AG04450 (cell line): ENCODE results near the gene C1QTNF5. TPM values are rescaled to one million over a fixed set of nuclear protein-coding genes. Genes with fewer than 3 reads are reported as not detected.

Experiments
- CTCF ChIA-PET: fragments of 300-600, 350-600 bp; formaldehyde crosslinking; extraction: SDS; loops from one replicate; lab custom pipeline; 2022; ENCODE audit warnings: antibody characterized with exemption, inconsistent platforms; lab: Charles Lee
- POLR2A ChIA-PET: fragments of 350-600 bp; formaldehyde crosslinking; extraction: SDS; loops from one replicate; lab custom pipeline; 2021; ENCODE audit warnings: antibody characterized with exemption, inconsistent platforms; lab: Yijun Ruan, JAX
- DNase-seq: peaks from one replicate; pipeline ENCODE4 v3.0.0-alpha.2; 2011; ENCODE audit warnings: low read depth, low spot score
- H3K27ac ChIP-seq: one replicate; pipeline ENCODE4 v1.5.1; 2012; ENCODE audit warnings: low read depth, low read length, control low read depth
- H3K27me3 ChIP-seq: one replicate; pipeline ENCODE4 v1.6.0; 2012; ENCODE audit warnings: low read length; ENCODE audit not compliant: control insufficient read depth, insufficient read depth
- H3K4me3 ChIP-seq: 2 replicates; pipeline ENCODE4 v1.5.1; 2011; ENCODE audit warnings: mild to moderate bottlenecking, low read depth, low read length, control low read depth
- H3K9me3 ChIP-seq: 2 replicates; pipeline ENCODE4 v1.5.1; 2012; ENCODE audit warnings: low read length; ENCODE audit not compliant: control insufficient read depth, insufficient read depth
- polyA plus RNA-seq: library from polyadenylated mRNA; depleted of rRNA; stranded (reverse); fragments of >200 nt; gene quantifications from 2 replicates; pipeline ENCODE4 v1.2.3, GENCODE V29; 2011
- TF ChIP-seq, protein P1 (sequence below): IDR thresholded peaks from 2 replicates; pipeline ENCODE4 v1.5.1; 2011; ENCODE audit warnings: low read depth, low read length, control low read depth, inconsistent platforms

C1QTNF5 gene
- polyA plus RNA-seq, 1 experiment = 8.3 TPM

DNA sequence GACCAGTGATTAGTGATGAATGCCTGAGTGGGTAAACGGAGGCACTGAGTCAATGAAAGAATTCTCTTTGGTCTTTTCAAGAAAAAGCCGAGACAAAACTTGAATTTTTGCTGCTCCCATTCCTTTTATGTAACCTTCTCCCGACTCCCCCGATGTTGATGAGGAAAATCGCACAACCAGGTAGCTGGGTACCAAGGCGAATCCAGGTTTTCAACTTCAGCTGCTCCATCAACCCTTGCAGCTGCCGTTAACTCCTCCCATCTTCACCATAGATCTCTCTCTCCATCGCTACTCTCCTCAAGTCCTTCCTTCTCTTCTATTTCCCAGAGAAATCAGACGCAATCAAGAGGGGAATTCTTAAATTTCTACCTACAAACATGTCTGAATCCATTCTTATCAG is 41.4 kb upstream of the C1QTNF5 start:
- POLR2A ChIA-PET = no interaction called here
- Histone ChIP-seq H3K27ac (no peak overlapping the region), H3K4me3 (peak overlapping the region; percentile 62), H3K9me3 (no peaks in the 10 kb centered on the region), H3K27me3 (peaks cover 17% of the 10 kb centered on the region)
- no peak for DNase-seq
- CTCF ChIA-PET = interaction anchor here (0.7 to 5.7 kb wide), 4 partner anchors 26 to 59 kb away, joined by 4 to 48 read pairs (median 7); partner anchors contain the start of gene C1QTNF5
- TF ChIP-seq, protein P1, sequence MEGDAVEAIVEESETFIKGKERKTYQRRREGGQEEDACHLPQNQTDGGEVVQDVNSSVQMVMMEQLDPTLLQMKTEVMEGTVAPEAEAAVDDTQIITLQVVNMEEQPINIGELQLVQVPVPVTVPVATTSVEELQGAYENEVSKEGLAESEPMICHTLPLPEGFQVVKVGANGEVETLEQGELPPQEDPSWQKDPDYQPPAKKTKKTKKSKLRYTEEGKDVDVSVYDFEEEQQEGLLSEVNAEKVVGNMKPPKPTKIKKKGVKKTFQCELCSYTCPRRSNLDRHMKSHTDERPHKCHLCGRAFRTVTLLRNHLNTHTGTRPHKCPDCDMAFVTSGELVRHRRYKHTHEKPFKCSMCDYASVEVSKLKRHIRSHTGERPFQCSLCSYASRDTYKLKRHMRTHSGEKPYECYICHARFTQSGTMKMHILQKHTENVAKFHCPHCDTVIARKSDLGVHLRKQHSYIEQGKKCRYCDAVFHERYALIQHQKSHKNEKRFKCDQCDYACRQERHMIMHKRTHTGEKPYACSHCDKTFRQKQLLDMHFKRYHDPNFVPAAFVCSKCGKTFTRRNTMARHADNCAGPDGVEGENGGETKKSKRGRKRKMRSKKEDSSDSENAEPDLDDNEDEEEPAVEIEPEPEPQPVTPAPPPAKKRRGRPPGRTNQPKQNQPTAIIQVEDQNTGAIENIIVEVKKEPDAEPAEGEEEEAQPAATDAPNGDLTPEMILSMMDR = no peak

DNA sequence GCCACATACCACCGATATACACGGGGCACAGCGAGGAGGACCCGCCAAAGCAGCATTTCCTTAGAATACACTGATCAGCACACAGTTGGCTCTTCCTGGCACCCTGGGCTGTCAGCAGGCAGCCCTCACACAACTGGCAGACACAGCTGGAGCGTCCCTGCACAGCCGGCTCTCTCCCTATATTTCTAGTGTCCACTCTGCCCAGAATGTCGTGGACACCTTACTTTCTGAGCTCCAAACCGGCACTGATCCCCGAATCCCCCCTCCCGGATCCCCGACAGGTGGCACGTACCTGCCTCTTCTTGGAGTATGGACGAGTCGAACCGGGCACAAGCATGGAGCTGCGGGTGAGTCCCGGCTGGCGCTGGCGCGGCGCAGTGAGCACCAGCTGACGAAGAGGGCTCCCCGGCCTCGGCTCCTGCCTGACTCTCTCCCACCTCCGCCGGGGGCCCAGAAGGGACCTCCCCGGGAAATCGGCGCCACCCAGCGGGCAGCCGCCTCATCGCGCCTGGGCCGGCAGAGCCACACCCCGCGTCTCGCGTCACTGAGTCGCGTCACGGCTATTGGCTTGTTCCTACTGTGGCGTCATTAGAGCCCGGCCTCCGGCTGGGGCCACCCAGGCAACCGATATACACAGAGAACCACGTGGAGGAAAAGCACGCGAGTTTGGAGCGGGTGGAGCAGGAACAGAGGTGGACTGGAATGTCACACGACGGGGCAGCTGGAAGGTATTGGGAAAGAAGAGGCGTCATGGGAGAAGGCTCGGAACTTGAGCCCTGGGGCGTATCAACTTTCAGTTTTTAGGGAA is 40.7 kb upstream of the C1QTNF5 start, which contains the start of gene USP2:
Gene USP2, minus strand, starts transcription at position 510 of the 808 bp plus-strand sequence. CDS start 8,210 bp downstream, outside the sequence.
- ChIA-PET CTCF (interaction anchor here (0.5 to 5.7 kb wide), 24 partner anchors 10 to 1030 kb away, joined by 3 to 48 read pairs (median 6); partner anchors contain the start of gene C1QTNF5), POLR2A (interaction anchor here (0.6 to 1.2 kb wide), 2 partner anchors 94 to 102 kb away, joined by 3 to 4 read pairs; no protein-coding TSS in a partner anchor)
- TF ChIP-seq, protein P1 = peak; percentile 78
- peak; percentile 88 for DNase-seq
- peak within 1 kb of the TSS; percentile 21 for H3K27ac ChIP-seq
- H3K9me3 ChIP-seq = no peaks in the 10 kb centered on the region
- H3K27me3 ChIP-seq = peaks cover 17% of the 10 kb centered on the region
- peak within 1 kb of the TSS; percentile 68 for H3K4me3 ChIP-seq

DNA sequence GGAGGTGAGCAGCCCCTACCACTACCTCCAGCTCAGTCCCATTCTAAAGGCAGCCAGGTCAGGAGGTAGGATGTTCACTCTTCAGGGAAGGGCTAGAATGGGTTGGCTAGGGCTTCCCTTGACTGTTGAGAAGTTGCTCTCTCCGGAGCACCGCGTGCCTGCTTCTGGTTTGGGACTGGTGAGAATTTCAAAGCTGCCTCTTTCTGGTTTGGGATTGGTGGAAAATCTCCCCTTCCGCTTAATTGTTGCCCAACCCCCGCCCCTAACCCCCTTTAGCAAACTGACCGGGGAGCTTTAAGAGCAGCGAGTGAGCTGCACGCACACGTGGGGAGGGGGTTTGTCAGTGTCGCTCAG is 40.1 kb upstream of the C1QTNF5 start:
- H3K27ac ChIP-seq = no peak overlapping the region
- H3K4me3 ChIP-seq = peak overlapping the region; percentile 68
- CTCF ChIA-PET = interaction anchor here (0.5 to 5.7 kb wide), 23 partner anchors 10 to 1030 kb away, joined by 3 to 48 read pairs (median 6); partner anchors contain the start of gene C1QTNF5
- no peak for DNase-seq
- H3K9me3 ChIP-seq = no peaks in the 10 kb centered on the region
- POLR2A ChIA-PET = interaction anchor here (1.2 kb wide), 1 partner anchor 94 kb away, joined by 4 read pairs; no protein-coding TSS in a partner anchor
- TF ChIP-seq, protein P1 = no peak
- peaks cover 15% of the 10 kb centered on the region for H3K27me3 ChIP-seq

DNA sequence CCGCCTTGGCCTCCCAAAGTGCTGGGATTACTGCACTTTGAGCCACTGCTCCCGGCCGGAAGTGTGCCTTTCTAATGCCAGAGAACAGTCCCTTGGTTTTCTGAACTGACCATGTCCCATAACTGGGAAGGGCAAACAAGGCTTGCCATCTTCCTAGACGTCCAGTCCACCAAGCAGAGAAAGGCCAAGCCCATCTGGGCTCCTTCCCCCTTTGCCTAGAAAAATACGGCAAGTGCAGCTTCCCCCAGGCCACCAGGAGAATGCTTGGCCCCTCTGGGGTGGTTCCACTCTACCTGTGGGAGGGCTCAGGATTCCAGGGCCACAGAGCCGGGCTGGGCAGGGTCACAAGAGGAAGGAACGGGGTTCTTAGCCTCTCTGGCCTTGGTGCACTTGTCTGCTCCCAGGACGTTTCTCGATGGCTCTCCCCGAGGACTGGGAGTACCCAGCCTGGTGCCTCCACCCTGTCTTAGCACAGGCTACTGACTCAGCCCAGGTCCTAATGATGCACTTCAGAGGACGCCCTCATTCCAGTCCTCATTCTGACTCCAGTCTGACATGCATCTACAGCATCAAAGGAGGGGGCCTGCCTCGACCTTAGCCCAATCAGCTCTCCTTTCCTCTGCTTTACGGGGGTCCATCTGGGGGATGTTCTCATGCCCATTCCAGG is 39.6 kb upstream of the C1QTNF5 start:
- TF ChIP-seq, protein P1 = no peak

More for the DNA sequence above, 39.6 kb upstream of the C1QTNF5 start:
- H3K9me3 ChIP-seq = no peaks in the 10 kb centered on the region
- ChIA-PET POLR2A (no interaction called here), CTCF (interaction anchor here (1.0 to 5.7 kb wide), 16 partner anchors 11 to 98 kb away, joined by 3 to 48 read pairs (median 7); partner anchors contain the start of gene C1QTNF5)
- H3K4me3 ChIP-seq = no peak overlapping the region
- no peak overlapping the region for H3K27ac ChIP-seq
- DNase-seq = no peak
- peaks cover 15% of the 10 kb centered on the region for H3K27me3 ChIP-seq
